Stimulated activated CD4-positive, alpha-beta T cell treated with anti-CD3 and anti-CD28 coated beads, Interleukin-2, amount 100 ng/mL, for 48 hours (primary cell): Measurements from ENCODE around the gene MTMR4.
"Not testable (repeated sequence)": the region's sequence is repeated elsewhere in the genome, so short reads cannot be mapped to it uniquely, and the experiment has no call there.

Experiments used
- DNase-seq, 2 donors: peaks; one replicate each; pipeline ENCODE4 v3.0.0-alpha.2; 2020

The MTMR4 gene

GRCh38 chr17:58513965-58514769, at the start of gene MTMR4:
TSS of gene MTMR4 (minus strand) at chr17:58514638. CDS start at chr17:58514407, 231 bp downstream.
- peak; percentile 66 to 71 for DNase-seq

- no peak for DNase-seq
These were observed 46.1 kb upstream of the MTMR4 start for GRCh38 chr17:58560511-58560910.

GRCh38 chr17:58557981-58558380, 43.5 kb upstream of the MTMR4 start:
- DNase-seq: no peak

- no peak for DNase-seq
These were observed 42.4 kb upstream of the MTMR4 start for GRCh38 chr17:58556833-58557250.

- DNase-seq: not testable (repeated sequence)
These were observed 40.7 kb upstream of the MTMR4 start for GRCh38 chr17:58555109-58555508.

- DNase-seq: no peak
These were observed 26.8 kb upstream of the MTMR4 start for GRCh38 chr17:58541249-58541648.

GRCh38 chr17:58539698-58540097, 25.3 kb upstream of the MTMR4 start:
- DNase-seq: no peak

- DNase-seq: no peak
These were observed 24.5 kb upstream of the MTMR4 start for GRCh38 chr17:58538811-58539409.

- no peak for DNase-seq
These were observed 22.8 kb upstream of the MTMR4 start for GRCh38 chr17:58537266-58537665.

GRCh38 chr17:58536542-58536941, 22.1 kb upstream of the MTMR4 start:
- DNase-seq: no peak

GRCh38 chr17:58535431-58535830, 21.0 kb upstream of the MTMR4 start:
- no peak for DNase-seq

GRCh38 chr17:58534901-58535421, 20.5 kb upstream of the MTMR4 start:
- DNase-seq: no peak

- no peak for DNase-seq
These were observed 19.9 kb upstream of the MTMR4 start for GRCh38 chr17:58534331-58534730.

GRCh38 chr17:58533616-58534188, 19.3 kb upstream of the MTMR4 start:
- DNase-seq: no peak

- DNase-seq: no peak
These were observed 18.1 kb upstream of the MTMR4 start for GRCh38 chr17:58532555-58532951.

GRCh38 chr17:58531661-58532554, 17.5 kb upstream of the MTMR4 start:
- peak; percentile 40 to 58 for DNase-seq

GRCh38 chr17:58531122-58531521, 16.7 kb upstream of the MTMR4 start:
- DNase-seq: no peak

GRCh38 chr17:58530655-58531054, 16.2 kb upstream of the MTMR4 start:
- DNase-seq: no peak

GRCh38 chr17:58529275-58529674, 14.8 kb upstream of the MTMR4 start:
- DNase-seq: no peak

GRCh38 chr17:58528443-58528842, 14.0 kb upstream of the MTMR4 start:
- no peak for DNase-seq

- DNase-seq: no peak
These were observed 13.5 kb upstream of the MTMR4 start for GRCh38 chr17:58527949-58528348.

- no peak for DNase-seq
These were observed 12.9 kb upstream of the MTMR4 start for GRCh38 chr17:58527306-58527705.

- no peak for DNase-seq
These were observed 10.8 kb upstream of the MTMR4 start for GRCh38 chr17:58525239-58525638.
